HUES64 (cell line): ENCODE results near the gene IGF2BP1.
A peak's percentile ranks its signal among the peaks of the same experiment; 100 is the strongest.
"Not testable (repeated sequence)": the region's sequence is repeated elsewhere in the genome, so short reads cannot be mapped to it uniquely, and the experiment has no call there.

Experiments
- H3K27ac ChIP-seq: 2 replicates; pipeline ENCODE4 v1.7.0; 2013; ENCODE audit warnings: low read depth, low read length, inconsistent platforms
- H3K27me3 ChIP-seq: 2 replicates; pipeline ENCODE4 v1.6.1; 2013; ENCODE audit warnings: mild to moderate bottlenecking, low read length; ENCODE audit not compliant: insufficient read depth
- H3K36me3 ChIP-seq: 2 replicates; pipeline ENCODE4 v1.6.1; 2013; ENCODE audit warnings: mild to moderate bottlenecking, low read length; ENCODE audit not compliant: insufficient read depth
- H3K4me1 ChIP-seq: 2 replicates; pipeline ENCODE4 v1.6.1; 2013; ENCODE audit warnings: mild to moderate bottlenecking, low read length, moderate library complexity; ENCODE audit not compliant: insufficient read depth
- H3K4me3 ChIP-seq: 2 replicates; pipeline ENCODE4 v1.5.1; 2013; ENCODE audit warnings: mild to moderate bottlenecking, low read length, moderate library complexity
- H3K9ac ChIP-seq: 2 replicates; pipeline ENCODE4 v1.6.1; 2013; ENCODE audit warnings: mild to moderate bottlenecking, low read depth, low read length
- H3K9me3 ChIP-seq: 2 replicates; pipeline ENCODE4 v1.6.1; 2013; ENCODE audit warnings: low read depth, low read length; ENCODE audit not compliant: insufficient read depth
- WGBS: fragments of 150-250, 120-280 bp; methylation state at CpG from one replicate; pipeline ENCODE4 v1.1.7; 2013; ENCODE audit warnings: missing lambda C conversion rate; 5-methylcytosine and 5-hydroxymethylcytosine counted together

IGF2BP1 gene

DNA sequence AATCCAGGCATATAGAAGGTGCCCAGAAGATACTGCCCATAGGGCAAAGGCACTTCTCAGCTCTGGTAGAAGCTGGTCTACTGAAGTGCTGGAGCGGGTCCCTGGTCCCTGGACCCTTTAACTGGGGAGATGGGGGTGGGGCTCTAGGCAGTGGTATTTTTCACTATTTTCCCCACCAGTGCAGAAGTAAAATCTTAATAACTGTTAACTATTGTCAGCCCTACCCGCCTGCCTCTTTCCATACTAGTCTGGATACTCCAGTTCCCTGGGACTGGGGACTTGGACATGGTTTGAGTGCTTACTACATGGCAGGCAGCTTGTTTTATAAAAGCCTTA is 24.6 kb downstream of the IGF2BP1 start:
- peaks cover 64% of the 10 kb centered on the region for H3K4me1 ChIP-seq
- no peaks in the 10 kb centered on the region for H3K9me3 ChIP-seq
- peak overlapping the region; percentile 37 for H3K4me3 ChIP-seq
- 69% methylated on average over 2 of the region's 2 CpGs for WGBS
- H3K36me3 ChIP-seq, result peaks cover 59% of the 10 kb centered on the region
- H3K27me3 ChIP-seq, result no peaks in the 10 kb centered on the region
- H3K9ac ChIP-seq, result peak overlapping the region; percentile 79
- peak overlapping the region; percentile 98 for H3K27ac ChIP-seq

DNA sequence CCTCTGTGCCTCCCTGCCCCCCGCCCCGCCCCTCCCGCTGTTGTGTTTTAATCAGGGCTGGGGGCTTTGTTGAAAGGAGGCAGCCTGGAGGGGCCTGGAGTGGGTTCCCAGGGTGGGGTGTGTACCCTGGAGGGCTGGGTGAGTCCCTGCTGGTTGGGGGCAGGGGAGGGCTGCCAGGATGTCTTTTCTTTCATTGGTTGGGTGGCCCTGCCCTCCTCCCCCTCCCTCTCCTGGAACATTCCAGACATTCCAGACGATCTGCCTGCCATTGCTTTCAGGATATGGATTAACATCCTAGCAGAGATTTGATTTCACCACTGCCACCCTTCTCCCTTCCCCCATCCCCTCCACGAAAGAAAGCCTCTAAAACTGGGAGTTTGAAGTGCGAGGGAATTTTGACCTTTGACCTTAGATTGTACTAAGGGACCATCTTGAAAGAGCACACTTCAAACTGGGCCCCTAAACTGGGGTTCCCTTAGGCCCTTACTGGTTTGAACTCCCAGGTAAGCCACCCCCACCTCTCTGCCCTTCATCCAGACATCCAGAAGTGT is 25.3 kb downstream of the IGF2BP1 start:
- H3K4me1 ChIP-seq, result peaks cover 59% of the 10 kb centered on the region

DNA sequence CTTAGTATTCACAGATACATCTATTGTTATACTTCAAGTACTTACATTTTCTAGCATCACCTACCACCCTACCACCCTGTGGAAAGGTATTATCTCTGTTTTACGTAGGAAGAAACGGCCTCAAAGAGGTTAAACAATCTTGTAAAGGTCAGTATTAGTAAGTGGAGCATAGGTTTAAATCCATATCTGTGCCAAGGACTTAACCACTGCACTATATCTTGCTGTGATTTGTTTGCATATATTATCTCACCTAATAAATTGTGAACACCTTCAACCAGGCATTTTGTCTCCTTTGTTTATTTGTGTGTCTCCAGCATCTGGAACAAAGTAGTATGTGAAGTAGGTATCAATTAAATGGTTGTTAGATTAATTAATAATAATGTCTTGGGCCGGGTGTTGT is 27.3 kb downstream of the IGF2BP1 start:
- WGBS, result 68% methylated on average over 2 of the region's 3 CpGs
- Histone ChIP-seq H3K4me1 (peaks cover 41% of the 10 kb centered on the region), H3K9ac (no peak overlapping the region), H3K27ac (no peak overlapping the region), H3K36me3 (peaks cover 67% of the 10 kb centered on the region), H3K4me3 (no peak overlapping the region), H3K27me3 (no peaks in the 10 kb centered on the region), H3K9me3 (no peaks in the 10 kb centered on the region)

More for the DNA sequence above, 25.3 kb downstream of the IGF2BP1 start:
- 0% methylated on average over 6 of the region's 6 CpGs for WGBS
- Histone ChIP-seq H3K36me3 (peaks cover 60% of the 10 kb centered on the region), H3K4me3 (peak overlapping the region; percentile 37), H3K9ac (peak overlapping the region; percentile 79), H3K27ac (peak overlapping the region; percentile 98), H3K27me3 (no peaks in the 10 kb centered on the region), H3K9me3 (no peaks in the 10 kb centered on the region)

DNA sequence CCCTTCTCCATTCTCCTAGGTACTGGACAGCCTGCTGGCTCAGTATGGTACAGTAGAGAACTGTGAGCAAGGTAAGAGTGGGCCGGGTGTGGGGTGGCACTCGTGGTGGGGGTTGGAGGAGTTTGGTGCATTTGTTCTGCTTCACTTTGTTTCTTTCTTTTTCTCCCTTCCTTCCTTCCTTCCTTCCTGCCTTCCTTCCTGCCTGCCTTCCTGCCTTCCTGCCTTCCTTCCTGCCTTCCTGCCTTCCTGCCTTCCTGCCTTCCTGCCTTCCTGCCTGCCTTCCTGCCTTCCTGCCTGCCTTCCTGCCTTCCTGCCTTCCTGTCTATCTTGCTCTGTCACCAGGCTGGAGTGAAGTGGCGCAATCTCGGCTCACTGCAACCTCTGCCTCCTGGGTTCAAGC is 29.3 kb downstream of the IGF2BP1 start:
- Histone ChIP-seq H3K27ac (peak overlapping the region; percentile 33; the same call in 1 of the 2 replicates), H3K4me1 (peaks cover 27% of the 10 kb centered on the region), H3K36me3 (peaks cover 76% of the 10 kb centered on the region)
- not testable (repeated sequence) for H3K4me3 ChIP-seq, H3K9me3 ChIP-seq, H3K9ac ChIP-seq, H3K27me3 ChIP-seq
- WGBS, result 91% methylated on average over 2 of the region's 4 CpGs

DNA sequence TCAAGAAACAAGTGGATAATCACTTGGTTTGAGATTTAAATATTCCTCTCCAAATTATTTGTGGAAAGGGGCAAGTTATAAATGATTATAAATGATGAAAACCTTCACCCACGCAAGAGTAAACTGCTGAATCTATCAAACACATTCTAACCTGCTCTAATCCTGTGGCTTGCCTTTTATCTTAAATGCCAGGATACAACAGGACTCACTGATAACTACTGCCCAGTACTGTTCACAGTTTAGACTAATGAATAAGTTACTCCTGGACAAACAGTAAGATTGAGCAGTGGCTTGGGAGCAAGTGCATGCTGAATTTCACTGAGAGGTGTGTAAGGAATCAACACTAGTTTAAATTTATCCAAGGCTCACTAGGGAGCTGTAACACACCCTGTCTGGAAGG is 31.1 kb downstream of the IGF2BP1 start:
- Histone ChIP-seq H3K9ac (no peak overlapping the region), H3K4me3 (no peak overlapping the region), H3K27me3 (no peaks in the 10 kb centered on the region), H3K4me1 (peaks cover 17% of the 10 kb centered on the region), H3K27ac (no peak overlapping the region), H3K36me3 (peaks cover 80% of the 10 kb centered on the region), H3K9me3 (no peaks in the 10 kb centered on the region)
- WGBS, result 94% methylated on average over 1 of the region's 1 CpG

DNA sequence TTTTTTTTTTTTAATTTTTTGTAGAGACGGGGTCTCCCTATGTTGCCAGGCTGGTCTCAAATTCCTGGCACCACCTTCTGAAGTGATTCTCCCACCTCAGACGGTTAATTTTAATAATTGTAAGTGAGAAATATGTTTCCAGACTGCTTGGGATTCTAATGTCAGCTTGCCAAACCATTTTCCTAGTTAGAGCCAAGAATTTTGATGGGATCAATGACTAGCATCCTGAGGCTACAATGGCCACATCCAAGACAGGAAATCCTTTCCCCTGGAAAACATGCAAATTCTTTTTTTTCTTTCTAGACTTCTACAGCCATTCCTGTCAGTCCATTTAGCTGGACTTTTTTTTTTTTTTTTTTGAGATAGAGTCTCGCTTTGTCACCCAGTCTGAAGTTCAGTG is 32.6 kb downstream of the IGF2BP1 start:
- WGBS, result 84% methylated on average over 3 of the region's 3 CpGs
- Histone ChIP-seq H3K27ac (no peak overlapping the region), H3K9me3 (no peaks in the 10 kb centered on the region), H3K27me3 (no peaks in the 10 kb centered on the region), H3K36me3 (peaks cover 86% of the 10 kb centered on the region), H3K4me3 (no peak overlapping the region), H3K9ac (no peak overlapping the region), H3K4me1 (peaks cover 5% of the 10 kb centered on the region; the same call in 1 of the 2 replicates)

DNA sequence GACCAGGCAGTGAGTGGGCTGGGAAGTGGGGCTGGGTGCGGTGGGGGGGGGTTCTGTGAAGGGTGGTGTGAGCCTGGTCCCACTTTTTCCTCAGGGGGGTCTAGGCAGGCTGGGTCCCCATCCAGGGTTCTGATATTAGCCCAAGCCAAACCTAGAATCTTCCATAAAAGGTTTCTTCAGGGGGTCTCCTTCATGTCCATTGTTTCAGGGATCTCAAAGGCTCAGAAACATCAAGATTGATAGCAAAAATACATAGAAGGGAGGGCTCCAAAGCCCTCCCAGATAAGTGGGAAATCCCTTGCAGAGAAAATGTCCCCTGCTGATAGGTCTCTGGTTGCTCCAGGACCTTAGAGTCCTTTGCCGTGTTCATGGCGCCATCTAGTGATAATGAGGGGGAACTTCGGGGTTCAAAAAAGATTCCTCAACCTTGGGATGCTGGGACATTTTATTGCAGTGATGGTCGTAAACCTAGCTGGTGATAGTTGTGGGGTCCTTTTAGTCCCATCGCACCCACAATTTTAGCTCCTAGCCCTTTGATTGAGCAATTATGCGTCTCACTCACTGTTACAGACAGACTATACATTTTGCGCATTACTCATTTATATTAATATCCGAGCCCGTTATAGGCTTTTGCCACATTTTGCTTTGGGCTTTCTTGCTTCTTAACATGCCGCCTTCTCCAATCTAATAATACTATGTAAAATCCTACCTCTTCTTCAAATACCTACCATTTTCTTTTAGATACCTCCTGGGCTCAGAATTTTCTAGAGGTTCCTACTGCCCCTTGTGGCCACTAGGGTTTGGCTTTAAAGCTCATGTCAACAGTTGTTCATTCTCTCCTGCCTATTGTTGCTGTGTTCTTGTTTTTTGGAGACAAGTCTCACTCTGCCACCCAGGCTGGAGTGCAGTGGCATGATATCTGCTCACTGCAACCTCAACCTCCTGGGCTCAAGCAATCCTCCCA is 35.1 kb downstream of the IGF2BP1 start:
- Histone ChIP-seq H3K27me3 (no peaks in the 10 kb centered on the region), H3K9me3 (no peaks in the 10 kb centered on the region), H3K4me3 (no peak overlapping the region), H3K36me3 (peaks cover 83% of the 10 kb centered on the region), H3K27ac (peak overlapping the region; percentile 22; the same call in 1 of the 2 replicates), H3K9ac (no peak overlapping the region), H3K4me1 (peaks cover 14% of the 10 kb centered on the region)
- 53% methylated on average over 11 of the region's 11 CpGs for WGBS

DNA sequence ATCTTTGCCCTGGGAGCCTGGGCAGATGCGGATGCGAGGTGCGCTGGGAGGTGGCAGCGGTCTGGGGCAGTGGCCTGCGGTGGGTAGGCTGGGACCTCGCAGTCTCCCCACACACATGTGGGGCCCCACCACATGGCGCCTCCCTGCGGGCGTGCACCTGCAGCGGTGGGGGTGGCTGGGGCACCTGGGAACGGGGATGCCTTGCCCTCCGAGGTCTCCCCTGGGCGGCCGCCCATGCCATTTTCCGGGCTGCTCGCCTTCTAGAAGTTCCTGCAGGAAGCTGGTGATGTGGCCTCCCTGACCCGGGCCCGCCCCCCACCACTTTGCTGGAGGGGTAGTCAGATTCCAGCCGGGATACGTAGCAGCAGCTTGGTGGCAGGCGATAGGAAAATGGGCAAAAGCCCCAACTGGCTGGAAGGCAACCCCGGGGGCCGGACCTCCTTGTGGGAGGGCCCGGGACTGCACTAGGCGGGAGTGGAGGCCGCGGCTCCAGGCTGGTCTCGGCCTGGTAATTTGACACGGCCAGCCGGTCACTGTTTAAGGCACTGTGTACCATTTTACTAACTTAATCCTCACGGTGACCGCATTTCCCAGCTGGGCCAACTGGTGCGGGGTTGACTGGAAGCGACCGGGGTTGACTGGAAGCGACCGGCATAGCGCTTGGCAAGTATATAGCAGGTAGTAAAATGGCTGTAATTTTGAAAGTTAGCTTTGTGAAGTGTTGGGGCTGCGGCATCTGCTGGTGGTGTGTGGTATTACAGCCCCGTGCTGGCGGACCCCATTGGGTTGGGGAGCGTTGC is 38.5 kb downstream of the IGF2BP1 start:
- H3K4me3 ChIP-seq, result peak overlapping the region; percentile 14; the same call in 1 of the 2 replicates
- peak overlapping the region; percentile 51; the same call in 1 of the 2 replicates for H3K9ac ChIP-seq
- no peaks in the 10 kb centered on the region for H3K27me3 ChIP-seq
- 71% methylated on average over 42 of the region's 42 CpGs for whole genome bisulfite sequencing
- H3K27ac ChIP-seq, result peak overlapping the region; percentile 65
- peaks cover 14% of the 10 kb centered on the region for H3K4me1 ChIP-seq
- peaks cover 84% of the 10 kb centered on the region for H3K36me3 ChIP-seq
- H3K9me3 ChIP-seq, result no peaks in the 10 kb centered on the region

DNA sequence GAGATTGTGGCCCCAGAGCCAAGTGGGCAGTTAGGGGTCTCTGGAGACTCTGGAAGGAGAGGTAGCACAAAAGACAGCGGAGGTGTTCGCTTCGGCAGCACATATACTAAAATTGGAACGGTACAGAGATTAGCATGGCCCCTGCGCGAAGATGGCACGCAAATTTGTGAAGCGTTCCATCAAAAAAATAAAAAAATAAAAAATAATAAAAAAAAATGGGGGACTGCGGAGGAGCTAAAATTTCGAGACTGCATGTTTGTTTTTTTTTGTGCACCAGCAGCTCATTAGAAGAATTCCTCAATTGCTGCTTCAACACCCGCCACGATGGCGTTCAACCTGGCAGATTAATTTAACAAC is 39.1 kb downstream of the IGF2BP1 start:
- H3K4me1 ChIP-seq, result peaks cover 14% of the 10 kb centered on the region
- H3K4me3 ChIP-seq, result no peak overlapping the region
- H3K27me3 ChIP-seq, result no peaks in the 10 kb centered on the region
- 95% methylated on average over 12 of the region's 13 CpGs for whole genome bisulfite sequencing
- H3K27ac ChIP-seq, result no peak overlapping the region
- no peak overlapping the region for H3K9ac ChIP-seq
- H3K36me3 ChIP-seq, result peaks cover 84% of the 10 kb centered on the region
- no peaks in the 10 kb centered on the region for H3K9me3 ChIP-seq

DNA sequence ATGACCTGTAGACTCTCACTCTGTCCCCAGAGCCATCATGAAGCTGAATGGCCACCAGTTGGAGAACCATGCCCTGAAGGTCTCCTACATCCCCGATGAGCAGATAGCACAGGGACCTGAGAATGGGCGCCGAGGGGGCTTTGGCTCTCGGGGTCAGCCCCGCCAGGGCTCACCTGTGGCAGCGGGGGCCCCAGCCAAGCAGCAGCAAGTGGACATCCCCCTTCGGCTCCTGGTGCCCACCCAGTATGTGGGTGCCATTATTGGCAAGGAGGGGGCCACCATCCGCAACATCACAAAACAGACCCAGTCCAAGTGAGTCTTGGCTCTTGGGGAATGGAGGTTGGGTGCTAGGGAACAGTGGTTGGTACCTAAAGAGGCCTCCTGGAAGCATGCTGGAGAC is 41.0 kb downstream of the IGF2BP1 start:
- Histone ChIP-seq H3K4me1 (peaks cover 9% of the 10 kb centered on the region), H3K9ac (no peak overlapping the region), H3K9me3 (no peaks in the 10 kb centered on the region), H3K27me3 (no peaks in the 10 kb centered on the region), H3K4me3 (no peak overlapping the region), H3K27ac (no peak overlapping the region), H3K36me3 (peaks cover 93% of the 10 kb centered on the region)
- 97% methylated on average over 8 of the region's 8 CpGs for WGBS

DNA sequence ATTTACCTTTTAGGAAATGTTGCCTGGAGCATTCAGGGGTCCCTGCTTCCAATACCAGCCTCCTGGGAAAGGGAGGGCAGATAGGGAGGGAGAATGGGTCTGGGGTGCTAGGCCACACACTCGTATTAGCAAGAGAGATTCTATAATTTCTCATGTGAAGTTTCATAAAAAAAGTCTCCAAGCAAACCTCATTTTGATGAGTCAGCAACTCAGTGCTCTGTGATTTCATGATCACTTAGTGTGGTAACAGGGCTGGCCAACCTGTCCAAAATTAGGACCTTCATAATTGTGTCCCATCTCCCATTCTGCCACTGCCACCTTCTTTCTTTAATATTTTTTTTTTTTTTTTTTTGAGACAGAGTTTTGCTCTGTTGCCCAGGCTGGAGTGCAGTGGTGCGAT is 41.4 kb downstream of the IGF2BP1 start:
- Histone ChIP-seq H3K27me3 (no peaks in the 10 kb centered on the region), H3K9me3 (no peaks in the 10 kb centered on the region), H3K27ac (no peak overlapping the region), H3K4me3 (no peak overlapping the region), H3K4me1 (peaks cover 9% of the 10 kb centered on the region), H3K9ac (no peak overlapping the region), H3K36me3 (peaks cover 94% of the 10 kb centered on the region)
- WGBS, result 100% methylated on average over 1 of the region's 2 CpGs
